ENCODE results near the gene ZNF785.
A peak's percentile ranks its signal among the peaks of the same experiment; 100 is the strongest.
"Not testable (repeated sequence)": the region's sequence is repeated elsewhere in the genome, so short reads cannot be mapped to it uniquely, and the experiment has no call there.

ZNF785 gene

GRCh38 chr16:30561089-30561816 lies 24.2 kb downstream of the ZNF785 start:
- no peak for DNase-seq

DNA sequence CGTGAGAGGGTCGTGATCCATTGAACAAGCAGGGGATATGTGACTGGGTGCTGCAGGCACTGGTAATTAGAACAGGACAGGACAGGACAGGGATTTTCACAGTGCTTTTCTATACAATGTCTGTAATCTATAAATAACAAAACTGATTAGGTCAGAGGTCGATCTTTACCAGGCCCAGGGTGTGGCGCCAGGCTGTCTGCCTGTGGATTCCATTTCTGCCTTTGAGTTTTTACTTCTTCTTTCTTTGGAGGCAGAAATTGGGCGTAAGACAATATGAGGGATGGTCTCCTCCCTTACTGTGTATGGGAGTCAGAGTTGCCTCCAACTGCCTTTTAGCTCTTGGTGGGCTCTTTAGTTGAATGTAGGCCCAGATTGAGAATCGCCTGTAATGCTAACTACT lies 25.8 kb downstream of the ZNF785 start:
- peak; percentile 69 for DNase-seq

DNA sequence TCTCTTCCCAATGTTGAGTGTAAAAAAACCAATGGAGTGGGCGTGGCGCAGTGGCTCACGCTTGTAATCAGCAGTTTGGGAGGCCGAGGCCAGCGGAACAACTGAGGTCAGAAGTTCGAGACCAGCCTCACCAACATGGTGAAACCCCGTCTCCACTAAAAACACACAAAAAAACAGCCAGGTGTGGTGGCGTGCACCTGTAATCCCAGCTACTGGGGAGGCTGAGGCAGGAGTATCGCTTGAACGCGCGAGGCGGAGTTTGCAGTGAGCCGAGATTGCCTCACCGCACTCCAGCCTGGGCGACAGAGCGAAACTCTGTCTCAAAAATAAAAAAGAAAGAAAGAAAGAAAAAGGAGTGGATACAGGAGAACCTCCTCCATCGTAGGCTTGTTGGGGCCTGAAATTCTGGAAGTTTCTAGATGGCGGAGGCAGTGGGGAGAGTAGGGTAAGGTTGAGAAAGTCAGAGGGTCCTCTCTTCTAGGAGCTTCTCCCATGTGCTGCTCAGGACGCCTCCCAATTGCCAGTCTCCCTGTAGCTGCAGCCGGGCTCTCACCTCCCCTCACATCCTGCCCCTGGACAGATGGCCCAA lies 26.6 kb downstream of the ZNF785 start:
- no peak for DNase-seq

DNA sequence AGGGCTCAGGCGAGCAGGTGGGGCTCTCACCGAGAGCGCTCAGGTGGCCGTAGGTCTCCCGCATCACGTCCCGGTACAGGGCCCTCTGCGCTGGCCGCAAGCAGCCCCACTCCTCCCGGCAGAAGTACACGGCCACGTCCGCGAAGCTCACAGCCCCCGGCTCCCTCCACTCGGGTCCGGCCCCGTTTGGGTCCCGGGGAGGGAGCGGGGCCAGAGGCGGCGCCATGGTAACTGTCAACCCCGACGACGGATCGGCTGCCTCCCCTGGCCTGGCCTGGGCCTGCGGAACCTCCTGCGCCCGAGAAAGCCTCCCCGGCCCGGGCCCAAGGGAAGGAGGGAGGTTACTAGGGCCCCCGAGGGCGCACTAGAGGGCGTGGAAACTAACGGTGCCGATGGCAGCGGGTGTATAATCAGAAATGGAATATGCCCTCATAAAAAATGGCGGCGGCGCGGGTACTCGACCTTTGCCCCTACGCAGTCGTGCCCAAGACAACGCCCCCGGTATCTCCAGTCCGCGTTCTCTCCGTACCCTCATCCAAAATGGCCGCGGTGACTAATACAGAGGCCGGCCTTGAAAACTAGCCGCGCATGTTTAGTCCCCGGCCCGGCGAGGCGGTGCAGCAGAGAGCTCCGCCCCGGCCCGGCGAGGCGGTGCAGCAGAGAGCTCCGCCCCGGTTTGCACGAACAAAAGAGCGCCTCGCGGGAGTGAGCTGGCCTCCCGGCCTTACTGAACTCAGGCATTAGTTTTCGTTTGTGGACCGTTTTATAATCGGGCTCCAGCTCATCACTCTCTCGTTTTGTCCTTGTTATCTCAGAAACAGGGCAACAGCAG lies 27.3 kb downstream of the ZNF785 start, which contains the start of gene ZNF764:
TSS of gene ZNF764 (minus strand) at position 418 of the 832 bp plus-strand sequence. CDS start at position 226, 192 bp downstream.
- peak; percentile 97 for DNase-seq

GRCh38 chr16:30557707-30557956 lies 27.9 kb downstream of the ZNF785 start:
- DNase-seq, result no peak

DNA sequence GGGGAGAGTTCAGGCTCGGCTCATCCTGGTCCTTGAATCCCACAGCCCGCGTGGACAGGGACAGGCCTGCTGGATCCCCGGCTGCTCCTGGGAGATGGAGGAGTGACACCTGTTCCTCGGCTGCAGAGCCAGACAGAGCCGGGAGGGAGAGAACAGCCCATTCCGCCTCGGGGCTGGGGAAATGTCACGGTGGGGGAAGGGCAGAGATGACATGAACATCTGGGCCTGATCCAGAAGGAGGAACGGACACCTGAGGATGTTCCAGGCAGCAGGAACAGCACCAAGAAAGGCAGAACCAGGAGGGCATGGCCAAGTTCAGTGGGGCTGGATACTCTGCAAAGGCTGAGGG lies 29.4 kb downstream of the ZNF785 start:
- DNase-seq, result no peak

DNA sequence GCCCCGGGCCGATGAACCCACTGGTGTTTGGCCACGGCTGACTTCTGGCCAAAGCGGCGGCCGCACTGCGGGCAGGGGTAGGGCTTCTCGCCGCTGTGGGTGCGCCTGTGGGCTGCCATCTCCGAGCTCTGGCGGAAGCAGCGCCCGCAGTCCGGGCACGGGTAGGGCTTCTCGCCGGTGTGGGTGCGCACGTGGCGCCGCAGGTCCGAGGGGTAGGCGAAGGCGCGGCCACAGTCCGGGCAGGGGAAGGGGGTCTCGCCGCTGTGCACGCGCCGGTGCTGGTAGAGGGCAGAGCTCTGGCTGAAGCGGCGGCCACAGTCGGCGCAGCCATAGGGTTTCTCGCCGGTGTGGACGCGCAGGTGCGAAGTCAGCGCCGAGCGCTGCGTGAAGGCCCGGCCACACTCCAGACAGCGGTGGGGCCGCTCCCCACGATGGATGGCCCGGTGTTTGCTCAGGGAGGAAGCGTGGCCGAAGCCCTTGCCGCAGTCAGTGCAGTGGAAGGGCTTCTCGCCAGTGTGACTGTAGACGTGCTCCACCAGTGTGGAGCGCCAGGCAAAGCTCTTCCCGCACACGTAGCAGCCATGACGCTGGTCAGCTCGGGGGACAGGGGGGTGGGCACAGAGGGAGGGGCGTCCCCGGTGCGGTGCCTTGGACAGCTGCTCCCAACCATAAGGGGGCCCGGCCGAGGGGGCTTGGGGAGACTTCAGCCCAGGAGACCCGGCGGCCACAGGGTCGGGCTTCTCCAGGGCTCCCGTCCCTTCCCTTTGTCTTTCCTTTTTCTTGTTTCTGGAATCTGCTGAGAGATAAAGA lies 30.0 kb downstream of the ZNF785 start:
- no peak for DNase-seq

GRCh38 chr16:30554557-30555314 lies 30.8 kb downstream of the ZNF785 start:
- DNase-seq, result no peak

DNA sequence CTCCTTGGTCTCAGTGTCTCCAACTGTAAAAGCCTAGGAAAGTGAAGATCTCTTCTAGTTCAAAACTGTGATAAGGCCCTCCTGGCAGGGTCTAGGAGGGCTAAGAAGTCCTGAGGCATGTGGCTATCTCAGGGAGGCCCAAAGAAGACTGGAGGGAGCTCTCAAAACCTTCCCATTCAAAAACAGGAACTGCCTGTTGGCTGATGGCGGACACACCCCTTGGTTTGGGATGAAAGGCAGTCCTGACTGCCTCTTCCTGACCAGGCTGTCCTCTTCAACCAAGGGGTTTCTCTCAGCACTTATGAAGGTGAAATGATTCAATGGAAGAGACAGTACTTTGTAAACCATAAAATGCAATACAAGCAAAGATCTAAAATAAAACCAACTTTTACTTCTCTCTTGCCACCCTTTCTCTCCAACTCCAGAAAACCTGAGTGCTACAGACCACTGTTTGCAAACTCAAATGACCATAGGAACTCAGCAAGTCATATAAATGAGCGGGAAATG lies 32.1 kb downstream of the ZNF785 start:
- peak; percentile 39 for DNase-seq

GRCh38 chr16:30552956-30553355 lies 32.5 kb downstream of the ZNF785 start:
- DNase-seq, result no peak

DNA sequence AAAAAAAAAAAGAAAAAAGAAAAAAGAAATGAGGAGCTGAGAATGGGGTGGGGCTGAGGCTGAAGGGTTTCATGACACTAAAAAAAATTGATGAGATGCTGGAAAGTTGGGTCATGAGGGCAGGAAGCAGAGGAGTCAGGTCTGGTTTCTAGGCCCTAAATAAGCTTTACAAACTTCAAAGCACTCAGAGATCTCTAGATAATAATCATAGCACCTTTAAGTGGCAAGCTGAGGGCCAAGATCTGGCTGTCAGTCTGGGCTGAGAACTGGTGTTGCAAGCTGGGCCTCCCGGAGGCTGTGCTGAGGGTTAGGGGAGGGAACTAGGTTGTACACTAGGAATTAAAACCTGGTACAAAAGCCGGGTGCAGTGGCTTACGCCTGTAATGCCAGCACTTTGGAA lies 33.7 kb downstream of the ZNF785 start:
- no peak for DNase-seq

GRCh38 chr16:30548416-30549253 lies 36.9 kb downstream of the ZNF785 start:
- no peak for DNase-seq

GRCh38 chr16:30546115-30546514 lies 39.4 kb downstream of the ZNF785 start:
- DNase-seq, result peak; percentile 38

- no peak for DNase-seq
These were observed 42.4 kb downstream of the ZNF785 start for GRCh38 chr16:30543067-30543466.

GRCh38 chr16:30541502-30542329 lies 43.8 kb downstream of the ZNF785 start:
- DNase-seq, result no peak

GRCh38 chr16:30540916-30541464 lies 44.5 kb downstream of the ZNF785 start:
- DNase-seq, result not testable (repeated sequence)

DNA sequence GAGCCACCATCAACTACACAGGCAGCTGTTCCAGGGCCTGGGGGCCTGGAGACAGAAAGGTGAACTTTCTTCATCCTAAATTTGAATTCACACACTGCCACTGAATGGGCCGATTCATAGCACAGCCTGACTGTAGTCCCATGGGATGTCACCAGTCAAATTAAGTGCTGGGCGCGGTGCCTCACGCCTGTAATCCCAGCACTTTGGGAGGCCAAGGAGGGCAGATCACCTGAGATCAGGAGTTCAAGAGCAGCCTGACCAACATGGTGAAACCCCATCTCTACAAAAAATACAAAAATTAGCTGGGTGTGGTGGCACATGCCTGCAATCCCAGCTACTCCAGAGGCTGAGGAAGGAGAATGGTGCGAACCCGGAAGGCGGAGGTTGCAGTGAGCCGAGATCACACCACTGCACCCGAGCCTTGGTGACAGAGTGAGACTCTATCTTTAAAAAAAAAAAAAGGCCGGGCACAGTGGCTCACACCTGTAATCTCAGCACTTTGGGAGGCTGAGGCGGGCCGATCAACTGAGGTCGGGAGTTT lies 45.4 kb downstream of the ZNF785 start:
- DNase-seq, result not testable (repeated sequence)

DNA sequence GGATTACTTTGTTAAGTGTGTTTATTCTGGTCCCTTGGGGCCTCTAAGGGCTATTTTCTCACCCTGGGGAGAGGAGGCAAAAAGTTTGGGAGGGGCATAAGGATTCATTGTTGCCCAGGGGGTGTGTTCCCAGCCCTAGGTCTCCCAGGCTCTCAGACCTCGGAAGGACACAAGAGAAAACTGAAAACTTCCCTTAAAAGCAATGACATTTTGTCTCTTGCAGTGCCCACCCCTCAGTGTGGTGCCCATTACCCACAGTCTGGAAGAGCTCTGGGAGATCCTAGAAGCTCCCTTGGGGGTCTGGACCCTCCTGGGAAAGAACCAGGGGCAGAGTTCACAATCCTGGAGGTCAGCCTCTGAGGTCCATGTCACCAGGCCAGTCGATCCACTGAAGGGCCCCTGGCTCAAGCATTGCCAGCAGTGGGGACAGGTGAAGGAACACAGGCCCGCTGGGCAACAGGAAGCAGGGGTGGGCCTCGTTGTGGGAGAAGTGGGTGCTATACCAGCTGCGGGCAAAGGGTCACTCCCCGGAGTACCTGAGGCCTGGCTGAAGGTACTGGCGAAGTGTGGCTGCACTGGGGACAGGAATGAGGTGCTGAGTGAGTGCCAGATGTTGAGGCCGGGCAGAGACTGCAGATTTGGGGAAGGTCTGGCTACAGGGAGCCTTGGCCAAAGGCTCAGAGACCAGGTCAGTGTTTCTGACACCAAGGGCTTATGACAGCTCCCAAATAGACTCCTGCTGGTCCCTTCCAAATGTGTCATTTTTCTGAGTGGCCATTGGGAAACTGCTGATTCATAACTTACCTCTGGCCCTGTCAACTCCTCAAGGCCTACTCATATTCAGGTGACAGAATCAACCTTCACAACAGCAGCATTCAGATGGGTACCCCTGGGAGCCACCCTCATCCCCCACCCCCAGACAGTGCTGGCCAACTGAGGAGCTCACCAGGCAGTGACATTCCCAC lies 46.2 kb downstream of the ZNF785 start:
- DNase-seq, result no peak

Data from MV-4-11 (cell line).